ENCODE results near the gene POMP.

GRCh38 chr13:28623782-28624706, 34.9 kb upstream of the POMP start:
- TF ChIP-seq EZH2phosphoT487 (IDR thresholded peaks at IDR 0.05; ENCODE audit: borderline replicate concordance) (no peak), REST (IDR thresholded peaks at IDR 0.05; ENCODE audit: low read depth) (no peak), SP1 (IDR thresholded peaks at IDR 0.05; ENCODE audit: low read depth) (no peak), CEBPB (IDR thresholded peaks at IDR 0.05; ENCODE audit: low read depth) (no peak), ZNF274 (IDR thresholded peaks at IDR 0.05; ENCODE audit: low read depth, low read length) (no peak), CTCF (IDR thresholded peaks at IDR 0.05 in 2 of 3, conservative IDR thresholded peaks at IDR 0.05 in 1 of 3; ENCODE audit: borderline replicate concordance in 1 of 3, insufficient read depth in 1 of 3, low read depth in 2 of 3, low read length in 2 of 3) (no peak), POLR2AphosphoS5 (IDR thresholded peaks at IDR 0.05; ENCODE audit: low read depth, low read length) (no peak), POLR2A (IDR thresholded peaks at IDR 0.05; ENCODE audit: borderline replicate concordance, extremely low read depth, insufficient read depth, insufficient read length) (no peak), MAX (IDR thresholded peaks at IDR 0.05) (no peak), SIN3A (IDR thresholded peaks at IDR 0.05; ENCODE audit: low read depth) (no peak), RAD21 (IDR thresholded peaks at IDR 0.05; ENCODE audit: low read depth) (no peak)

Measured in HCT116 (cell line).